Measurements from ENCODE around the gene ZNF436. TPM values are rescaled to one million over a fixed set of nuclear protein-coding genes. Genes with fewer than 3 reads are reported as not detected.

Gene ZNF436
- total RNA-seq, 1 donor = 24.6 TPM

DNA sequence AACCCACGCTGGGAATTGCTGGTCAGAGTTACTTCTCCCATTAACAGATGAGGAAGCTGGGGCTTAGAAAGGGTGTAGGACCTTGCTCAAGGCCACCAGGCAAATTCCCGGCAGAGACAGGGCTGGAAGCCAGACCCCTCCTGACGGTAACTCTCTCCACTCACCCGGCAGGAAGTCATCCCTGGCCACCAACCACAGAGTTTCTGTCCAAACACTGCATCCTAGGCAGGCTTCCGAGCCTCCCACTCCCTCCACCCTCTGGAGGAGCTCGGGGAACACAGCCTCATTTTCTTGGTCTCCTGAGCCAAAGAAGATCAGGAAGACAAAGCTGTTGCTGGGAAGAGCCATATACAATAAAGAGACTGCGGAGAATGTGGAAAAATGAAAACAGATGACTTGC lies 25.0 kb upstream of the ZNF436 start:
- TF ChIP-seq, protein P1, sequence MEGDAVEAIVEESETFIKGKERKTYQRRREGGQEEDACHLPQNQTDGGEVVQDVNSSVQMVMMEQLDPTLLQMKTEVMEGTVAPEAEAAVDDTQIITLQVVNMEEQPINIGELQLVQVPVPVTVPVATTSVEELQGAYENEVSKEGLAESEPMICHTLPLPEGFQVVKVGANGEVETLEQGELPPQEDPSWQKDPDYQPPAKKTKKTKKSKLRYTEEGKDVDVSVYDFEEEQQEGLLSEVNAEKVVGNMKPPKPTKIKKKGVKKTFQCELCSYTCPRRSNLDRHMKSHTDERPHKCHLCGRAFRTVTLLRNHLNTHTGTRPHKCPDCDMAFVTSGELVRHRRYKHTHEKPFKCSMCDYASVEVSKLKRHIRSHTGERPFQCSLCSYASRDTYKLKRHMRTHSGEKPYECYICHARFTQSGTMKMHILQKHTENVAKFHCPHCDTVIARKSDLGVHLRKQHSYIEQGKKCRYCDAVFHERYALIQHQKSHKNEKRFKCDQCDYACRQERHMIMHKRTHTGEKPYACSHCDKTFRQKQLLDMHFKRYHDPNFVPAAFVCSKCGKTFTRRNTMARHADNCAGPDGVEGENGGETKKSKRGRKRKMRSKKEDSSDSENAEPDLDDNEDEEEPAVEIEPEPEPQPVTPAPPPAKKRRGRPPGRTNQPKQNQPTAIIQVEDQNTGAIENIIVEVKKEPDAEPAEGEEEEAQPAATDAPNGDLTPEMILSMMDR (IDR thresholded peaks at IDR 0.05; ENCODE audit: insufficient read depth, low read depth, low read length) = no peak
- DNase-seq (ENCODE audit: low read depth) = peak; percentile 90
- peak overlapping the region; percentile 26 for H3K4me3 ChIP-seq (ENCODE audit: low read depth, low read length)

DNA sequence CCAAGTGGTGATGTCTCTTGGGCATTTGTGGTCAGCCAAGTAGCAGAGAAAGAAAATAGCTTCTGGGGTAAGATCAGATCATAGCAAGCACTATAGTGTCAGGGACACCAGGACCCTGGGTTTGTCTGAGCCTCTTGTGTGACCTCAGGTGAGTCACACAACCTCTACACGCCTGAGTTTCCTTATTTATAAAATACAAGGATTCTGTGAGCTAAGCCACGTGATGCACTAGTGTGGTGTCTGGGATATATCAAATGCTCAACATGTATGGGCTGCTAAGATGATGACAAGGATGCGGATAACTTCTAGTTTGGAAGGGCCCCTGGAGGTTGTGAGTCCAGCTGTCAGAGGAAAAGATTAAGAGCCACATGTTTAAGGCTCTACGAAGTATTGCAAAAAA lies 24.5 kb upstream of the ZNF436 start:
- no peak overlapping the region for H3K4me3 ChIP-seq (ENCODE audit: low read depth, low read length)
- TF ChIP-seq, protein P1 (IDR thresholded peaks at IDR 0.05; ENCODE audit: insufficient read depth, low read depth, low read length) = no peak
- peak; percentile 99 for DNase-seq (ENCODE audit: low read depth)

DNA sequence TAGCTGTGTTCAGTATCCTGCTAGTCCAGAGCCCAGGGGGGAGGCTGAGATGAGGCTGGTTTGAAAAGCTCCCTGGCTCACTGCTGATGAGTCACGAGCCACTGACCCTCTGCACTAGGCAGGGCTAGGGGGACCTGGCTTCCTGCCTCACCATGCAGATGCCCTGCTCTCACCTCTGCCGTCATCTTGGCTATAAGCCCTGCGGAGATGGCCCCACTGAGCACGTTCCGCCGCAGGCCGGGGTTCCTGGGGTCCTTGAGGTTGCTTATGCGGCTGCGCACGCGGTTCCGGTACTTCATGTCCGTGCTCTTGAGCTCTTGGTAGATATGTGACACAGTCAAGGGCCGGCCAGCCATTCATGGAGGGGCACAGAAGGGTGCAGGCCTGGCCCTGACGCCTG lies 24.1 kb upstream of the ZNF436 start:
- DNase-seq (ENCODE audit: low read depth) = peak; percentile 89
- H3K4me3 ChIP-seq (ENCODE audit: low read depth, low read length) = no peak overlapping the region
- TF ChIP-seq, protein P1 (IDR thresholded peaks at IDR 0.05; ENCODE audit: insufficient read depth, low read depth, low read length) = no peak

DNA sequence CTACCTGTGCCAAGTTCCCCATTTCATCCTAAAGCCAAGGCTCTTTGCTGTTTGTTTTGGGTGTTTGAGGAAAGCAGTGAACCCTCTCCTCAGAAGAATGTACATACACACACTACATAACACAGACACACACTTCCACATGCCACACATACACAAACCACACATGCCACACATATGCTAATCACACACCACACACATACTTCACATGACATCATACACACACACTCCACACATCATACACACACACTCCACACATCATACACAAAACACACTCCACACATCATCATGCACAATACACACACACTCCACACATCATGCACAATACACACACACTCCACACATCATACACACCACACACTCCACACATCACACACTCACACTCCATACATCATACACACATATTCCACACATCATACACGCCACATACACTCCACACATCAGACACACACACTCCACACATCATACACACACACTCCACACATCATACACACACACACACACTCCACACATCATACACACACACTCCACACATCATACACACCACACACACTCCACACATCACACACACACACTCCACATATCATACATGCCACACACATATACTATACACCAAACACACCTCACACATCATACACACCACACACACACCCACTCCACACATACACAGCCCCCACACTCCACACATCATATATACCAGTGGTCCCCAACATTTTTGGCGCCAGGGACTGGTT lies 22.7 kb upstream of the ZNF436 start:
- no peak for DNase-seq (ENCODE audit: low read depth)
- TF ChIP-seq, protein P1 (IDR thresholded peaks at IDR 0.05; ENCODE audit: insufficient read depth, low read depth, low read length) = no peak
- H3K4me3 ChIP-seq (ENCODE audit: low read depth, low read length) = no peak overlapping the region

DNA sequence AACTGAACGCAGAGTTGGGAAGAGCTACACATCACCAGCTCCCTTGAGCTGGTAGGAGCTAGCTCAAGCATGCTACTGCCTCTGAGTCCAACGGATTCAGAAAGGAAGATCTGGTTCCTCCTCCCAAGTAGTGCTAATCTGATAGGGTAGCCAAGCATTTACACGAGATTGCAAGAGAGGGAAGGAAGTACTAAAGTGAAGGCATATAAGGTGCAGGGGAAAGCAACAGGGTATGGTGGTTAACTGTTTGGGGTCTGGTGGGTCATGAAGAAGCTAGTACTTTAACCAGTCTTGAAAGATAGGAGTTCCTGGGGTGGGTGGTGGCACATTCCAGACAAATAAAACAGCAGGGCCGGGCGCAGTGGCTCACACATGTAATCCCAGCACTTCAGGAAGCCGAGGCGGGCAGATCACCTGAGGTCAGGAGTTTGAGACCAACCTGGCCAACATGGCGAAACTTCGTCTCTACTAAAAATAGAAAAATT lies 20.2 kb upstream of the ZNF436 start:
- TF ChIP-seq, protein P1 (IDR thresholded peaks at IDR 0.05; ENCODE audit: insufficient read depth, low read depth, low read length) = no peak
- no peak for DNase-seq (ENCODE audit: low read depth)
- H3K4me3 ChIP-seq (ENCODE audit: low read depth, low read length) = no peak overlapping the region

DNA sequence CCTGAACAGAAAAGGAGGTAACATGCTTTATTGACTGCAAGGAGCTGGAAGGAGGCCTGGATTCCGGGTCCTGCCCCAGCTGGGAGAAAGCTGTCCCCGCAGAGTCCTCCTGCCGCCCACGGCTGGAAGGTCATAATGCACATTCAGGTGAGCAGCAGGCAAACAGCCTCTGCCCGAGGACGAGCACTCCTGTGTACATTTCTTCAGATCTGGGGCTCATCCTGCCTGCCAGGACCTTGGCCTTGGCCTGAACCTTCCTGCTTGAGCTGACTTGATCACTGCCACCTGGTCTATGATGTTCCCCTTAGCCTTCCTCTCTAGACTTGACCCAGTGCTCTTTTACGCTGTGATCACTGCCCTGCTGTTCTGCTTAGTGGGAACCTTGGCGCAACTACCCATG lies 17.9 kb upstream of the ZNF436 start:
- TF ChIP-seq, protein P1 (IDR thresholded peaks at IDR 0.05; ENCODE audit: insufficient read depth, low read depth, low read length) = no peak
- DNase-seq (ENCODE audit: low read depth) = no peak

More for the DNA sequence above, 17.9 kb upstream of the ZNF436 start:
- no peak overlapping the region for H3K4me3 ChIP-seq (ENCODE audit: low read depth, low read length)
